CD4-positive, alpha-beta T cell treated with Interleukin-15 for 4 hours (primary cell): Measurements from ENCODE around the gene SSTR1.
"Not testable (repeated sequence)": the region's sequence is repeated elsewhere in the genome, so short reads cannot be mapped to it uniquely, and the experiment has no call there.

Experiments used
- DNase-seq: peaks from one replicate; pipeline ENCODE4 v3.0.0-alpha.2; 2020; ENCODE audit warnings: low spot score

Gene SSTR1

GRCh38 chr14:38207736-38208617, at the start of gene SSTR1:
Gene SSTR1, plus strand, starts transcription at chr14:38207904. Its CDS starts 1,486 bp downstream, at chr14:38209390.
- DNase-seq: no peak

GRCh38 chr14:38158468-38158867, 49.2 kb upstream of the SSTR1 start:
- DNase-seq: no peak

- no peak for DNase-seq
Measured at GRCh38 chr14:38168416-38168815, 39.3 kb upstream of the SSTR1 start.

- no peak for DNase-seq
Measured at GRCh38 chr14:38171197-38171596, 36.5 kb upstream of the SSTR1 start.

- DNase-seq: no peak
Measured at GRCh38 chr14:38174711-38175110, 33.0 kb upstream of the SSTR1 start.

GRCh38 chr14:38175658-38176057, 32.0 kb upstream of the SSTR1 start:
- DNase-seq: no peak

- DNase-seq: no peak
Measured at GRCh38 chr14:38176379-38176778, 31.3 kb upstream of the SSTR1 start.

- no peak for DNase-seq
Measured at GRCh38 chr14:38184132-38184531, 23.6 kb upstream of the SSTR1 start.

- no peak for DNase-seq
Measured at GRCh38 chr14:38185671-38186070, 22.0 kb upstream of the SSTR1 start.

GRCh38 chr14:38186216-38186615, 21.5 kb upstream of the SSTR1 start:
- no peak for DNase-seq

GRCh38 chr14:38187528-38187927, 20.2 kb upstream of the SSTR1 start:
- DNase-seq: no peak

- DNase-seq: no peak
Measured at GRCh38 chr14:38189930-38190726, 17.6 kb upstream of the SSTR1 start.

- DNase-seq: not testable (repeated sequence)
Measured at GRCh38 chr14:38190846-38191245, 16.9 kb upstream of the SSTR1 start.

- not testable (repeated sequence) for DNase-seq
Measured at GRCh38 chr14:38191491-38191890, 16.2 kb upstream of the SSTR1 start.

- peak; percentile 18 for DNase-seq
Measured at GRCh38 chr14:38197001-38197783, 10.5 kb upstream of the SSTR1 start.

GRCh38 chr14:38197784-38198335, 9.8 kb upstream of the SSTR1 start:
- DNase-seq: no peak

GRCh38 chr14:38198425-38198824, 9.3 kb upstream of the SSTR1 start:
- no peak for DNase-seq

GRCh38 chr14:38199076-38199475, 8.6 kb upstream of the SSTR1 start:
- DNase-seq: no peak

GRCh38 chr14:38199739-38200138, 8.0 kb upstream of the SSTR1 start:
- DNase-seq: no peak

GRCh38 chr14:38201137-38201828, 6.4 kb upstream of the SSTR1 start:
- DNase-seq: no peak

GRCh38 chr14:38202444-38203191, 5.1 kb upstream of the SSTR1 start:
- no peak for DNase-seq
